Stimulated activated CD4-positive, alpha-beta T cell treated with anti-CD3 and anti-CD28 coated beads, TNF-alpha, amount 100 ng/mL, for 48 hours (primary cell): ENCODE results near the gene FLT3.
"Not testable (repeated sequence)": the region's sequence is repeated elsewhere in the genome, so short reads cannot be mapped to it uniquely, and the experiment has no call there.

Source experiments
- DNase-seq, 3 donors: peaks; one replicate each; pipeline ENCODE4 v3.0.0-alpha.2; 2020; ENCODE audit warnings: low read depth in 3 of 3

The FLT3 gene

GRCh38 chr13:28100150-28101121 is at the start of gene FLT3:
TSS of gene FLT3 (minus strand) at chr13:28100576. CDS start at chr13:28100510, 66 bp downstream.
- peak; percentile 9 to 15 (median 14) for DNase-seq

- no peak for DNase-seq
Observed at GRCh38 chr13:28147495-28147894, 47.1 kb upstream of the FLT3 start.

GRCh38 chr13:28145049-28145448 is 44.7 kb upstream of the FLT3 start:
- DNase-seq = no peak

- DNase-seq = not testable (repeated sequence)
Observed at GRCh38 chr13:28141542-28141941, 41.2 kb upstream of the FLT3 start.

- no peak for DNase-seq
Observed at GRCh38 chr13:28140433-28141125, 40.2 kb upstream of the FLT3 start.

- peak; percentile 73 to 93 (median 81) for DNase-seq
Observed at GRCh38 chr13:28138756-28139470, 38.5 kb upstream of the FLT3 start.

GRCh38 chr13:28138012-28138755 is 37.8 kb upstream of the FLT3 start, which contains the start of gene PAN3:
TSS of gene PAN3 (plus strand) at chr13:28138545. CDS start at chr13:28138658, 113 bp downstream.
- DNase-seq = peak; percentile 82 to 88 (median 83)

- no peak for DNase-seq
Observed at GRCh38 chr13:28137596-28137995, 37.2 kb upstream of the FLT3 start.

- DNase-seq = no peak
Observed at GRCh38 chr13:28136916-28137315, 36.5 kb upstream of the FLT3 start.

- DNase-seq = no peak
Observed at GRCh38 chr13:28131646-28132045, 31.3 kb upstream of the FLT3 start.

- DNase-seq = no peak
Observed at GRCh38 chr13:28129911-28130693, 29.7 kb upstream of the FLT3 start.

- DNase-seq = no peak
Observed at GRCh38 chr13:28128926-28129325, 28.6 kb upstream of the FLT3 start.

GRCh38 chr13:28128030-28128429 is 27.7 kb upstream of the FLT3 start:
- DNase-seq = no peak

GRCh38 chr13:28121224-28121623 is 20.8 kb upstream of the FLT3 start:
- DNase-seq = no peak

- no peak for DNase-seq
Observed at GRCh38 chr13:28120317-28120716, 19.9 kb upstream of the FLT3 start.

GRCh38 chr13:28117689-28118377 is 17.5 kb upstream of the FLT3 start:
- no peak for DNase-seq

GRCh38 chr13:28116736-28117135 is 16.4 kb upstream of the FLT3 start:
- no peak for DNase-seq

- no peak for DNase-seq
Observed at GRCh38 chr13:28110414-28110813, 10.0 kb upstream of the FLT3 start.

- no peak for DNase-seq
Observed at GRCh38 chr13:28106976-28107375, 6.6 kb upstream of the FLT3 start.

GRCh38 chr13:28101886-28102285 is 1.5 kb upstream of the FLT3 start:
- DNase-seq = not testable (repeated sequence)
